Measurements from ENCODE around the gene UBE2I.

UBE2I gene

DNA sequence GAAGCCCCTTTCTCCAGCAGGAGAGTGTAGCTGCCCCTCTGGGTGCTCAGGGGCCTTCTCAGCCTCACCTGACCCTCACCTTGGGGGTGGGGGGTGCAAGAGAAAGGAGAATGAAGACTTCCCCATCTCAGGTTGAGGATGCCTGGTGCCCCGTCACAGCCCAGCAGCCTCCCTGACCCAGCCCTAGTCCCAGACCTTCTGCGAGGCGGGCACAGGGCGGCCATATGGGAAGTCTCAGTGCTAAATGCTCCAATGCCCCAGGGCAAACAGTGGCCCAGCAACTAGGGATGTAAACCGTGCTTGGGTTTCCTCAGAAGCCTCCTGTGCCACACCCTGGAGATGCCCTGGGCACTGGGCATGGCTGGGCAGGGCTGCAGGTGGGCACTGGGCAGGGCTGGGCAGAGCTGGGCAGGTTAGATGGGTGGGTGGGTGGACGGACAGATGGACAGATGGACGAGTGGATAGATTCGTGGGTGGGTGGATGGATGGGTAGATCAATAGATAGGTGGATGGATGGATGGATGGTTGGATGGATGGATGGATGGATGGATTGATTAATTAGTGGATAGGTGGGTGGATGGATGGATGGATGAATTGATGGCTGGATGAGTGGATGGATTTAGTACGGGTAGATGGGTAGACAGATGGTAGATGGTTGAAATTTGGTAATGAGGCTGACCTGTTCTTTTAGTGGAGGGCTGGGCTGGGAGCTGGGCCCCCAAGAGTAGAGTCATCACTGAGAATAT lies 36.8 kb upstream of the UBE2I start (continued):
- TF ChIP-seq, protein P1, sequence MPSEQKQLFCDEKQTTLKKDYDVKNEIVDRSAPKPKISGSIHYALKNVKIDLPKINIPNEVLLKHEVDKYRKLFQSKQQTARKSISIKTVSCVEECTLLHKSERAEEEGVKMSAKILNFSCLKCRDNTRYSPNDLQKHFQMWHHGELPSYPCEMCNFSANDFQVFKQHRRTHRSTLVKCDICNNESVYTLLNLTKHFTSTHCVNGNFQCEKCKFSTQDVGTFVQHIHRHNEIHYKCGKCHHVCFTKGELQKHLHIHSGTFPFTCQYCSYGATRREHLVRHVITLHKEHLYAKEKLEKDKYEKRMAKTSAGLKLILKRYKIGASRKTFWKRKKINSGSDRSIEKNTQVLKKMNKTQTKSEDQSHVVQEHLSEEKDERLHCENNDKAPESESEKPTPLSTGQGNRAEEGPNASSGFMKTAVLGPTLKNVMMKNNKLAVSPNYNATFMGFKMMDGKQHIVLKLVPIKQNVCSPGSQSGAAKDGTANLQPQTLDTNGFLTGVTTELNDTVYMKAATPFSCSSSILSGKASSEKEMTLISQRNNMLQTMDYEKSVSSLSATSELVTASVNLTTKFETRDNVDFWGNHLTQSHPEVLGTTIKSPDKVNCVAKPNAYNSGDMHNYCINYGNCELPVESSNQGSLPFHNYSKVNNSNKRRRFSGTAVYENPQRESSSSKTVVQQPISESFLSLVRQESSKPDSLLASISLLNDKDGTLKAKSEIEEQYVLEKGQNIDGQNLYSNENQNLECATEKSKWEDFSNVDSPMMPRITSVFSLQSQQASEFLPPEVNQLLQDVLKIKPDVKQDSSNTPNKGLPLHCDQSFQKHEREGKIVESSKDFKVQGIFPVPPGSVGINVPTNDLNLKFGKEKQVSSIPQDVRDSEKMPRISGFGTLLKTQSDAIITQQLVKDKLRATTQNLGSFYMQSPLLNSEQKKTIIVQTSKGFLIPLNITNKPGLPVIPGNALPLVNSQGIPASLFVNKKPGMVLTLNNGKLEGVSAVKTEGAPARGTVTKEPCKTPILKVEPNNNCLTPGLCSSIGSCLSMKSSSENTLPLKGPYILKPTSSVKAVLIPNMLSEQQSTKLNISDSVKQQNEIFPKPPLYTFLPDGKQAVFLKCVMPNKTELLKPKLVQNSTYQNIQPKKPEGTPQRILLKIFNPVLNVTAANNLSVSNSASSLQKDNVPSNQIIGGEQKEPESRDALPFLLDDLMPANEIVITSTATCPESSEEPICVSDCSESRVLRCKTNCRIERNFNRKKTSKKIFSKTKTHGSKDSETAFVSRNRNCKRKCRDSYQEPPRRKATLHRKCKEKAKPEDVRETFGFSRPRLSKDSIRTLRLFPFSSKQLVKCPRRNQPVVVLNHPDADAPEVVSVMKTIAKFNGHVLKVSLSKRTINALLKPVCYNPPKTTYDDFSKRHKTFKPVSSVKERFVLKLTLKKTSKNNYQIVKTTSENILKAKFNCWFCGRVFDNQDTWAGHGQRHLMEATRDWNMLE (tag by site-specific recombination; conservative IDR thresholded peaks at IDR 0.05; ENCODE audit: low read depth) = no peak
- TF ChIP-seq SP2 (tag by site-specific recombination; IDR thresholded peaks at IDR 0.05) (no peak), KLF9 (tag by site-specific recombination; IDR thresholded peaks at IDR 0.05; ENCODE audit: low read depth) (no peak), RBAK (tag by site-specific recombination; IDR thresholded peaks at IDR 0.05) (no peak), ZNF157 (tag by site-specific recombination; IDR thresholded peaks at IDR 0.05) (peak; percentile 45; the same call in 1 of the 2 replicates), YY1 (tag by site-specific recombination; IDR thresholded peaks at IDR 0.05) (no peak), ZNF785 (tag by site-specific recombination; IDR thresholded peaks at IDR 0.05) (0 out of 2 replicates have a peak, but pooled peaks have one; percentile 35), ZNF341 (tag by site-specific recombination; IDR thresholded peaks at IDR 0.05; ENCODE audit: low read depth) (no peak), ZNF174 (tag by site-specific recombination; IDR thresholded peaks at IDR 0.05) (no peak), KLF10 (tag by site-specific recombination; IDR thresholded peaks at IDR 0.05) (no peak), ZNF600 (tag by site-specific recombination; IDR thresholded peaks at IDR 0.05) (no peak), GLIS2 (tag by site-specific recombination; IDR thresholded peaks at IDR 0.05) (no peak), ZNF830 (tag by site-specific recombination; IDR thresholded peaks at IDR 0.05; ENCODE audit: low read depth) (no peak), SP7 (tag by site-specific recombination; IDR thresholded peaks at IDR 0.05) (no peak), ZNF473 (tag by site-specific recombination; IDR thresholded peaks at IDR 0.05) (no peak), ZNF366 (tag by site-specific recombination; conservative IDR thresholded peaks at IDR 0.05) (peak; percentile 99), FEZF1 (tag by site-specific recombination; IDR thresholded peaks at IDR 0.05) (no peak), ZFP69B (tag by site-specific recombination; IDR thresholded peaks at IDR 0.05) (no peak), ZNF133 (tag by site-specific recombination; IDR thresholded peaks at IDR 0.05) (0 out of 2 replicates have a peak, but pooled peaks have one; percentile 10), ZNF324 (tag by site-specific recombination; IDR thresholded peaks at IDR 0.05) (no peak), KLF1 (tag by site-specific recombination; IDR thresholded peaks at IDR 0.05) (peak; percentile 43; the same call in 1 of the 2 replicates), TCF7L2 (IDR thresholded peaks at IDR 0.05; ENCODE audit: borderline replicate concordance, low read depth, low read length) (no peak), ZNF302 (tag by site-specific recombination; IDR thresholded peaks at IDR 0.05; ENCODE audit: low read depth) (no peak), BCL11A (tag by site-specific recombination; IDR thresholded peaks at IDR 0.05; ENCODE audit: low read depth) (no peak), ZNF10 (tag by site-specific recombination; IDR thresholded peaks at IDR 0.05) (no peak), ZNF664 (tag by site-specific recombination; IDR thresholded peaks at IDR 0.05) (no peak), ZEB2 (tag by site-specific recombination; IDR thresholded peaks at IDR 0.05) (no peak)
- TF ChIP-seq, protein P2, sequence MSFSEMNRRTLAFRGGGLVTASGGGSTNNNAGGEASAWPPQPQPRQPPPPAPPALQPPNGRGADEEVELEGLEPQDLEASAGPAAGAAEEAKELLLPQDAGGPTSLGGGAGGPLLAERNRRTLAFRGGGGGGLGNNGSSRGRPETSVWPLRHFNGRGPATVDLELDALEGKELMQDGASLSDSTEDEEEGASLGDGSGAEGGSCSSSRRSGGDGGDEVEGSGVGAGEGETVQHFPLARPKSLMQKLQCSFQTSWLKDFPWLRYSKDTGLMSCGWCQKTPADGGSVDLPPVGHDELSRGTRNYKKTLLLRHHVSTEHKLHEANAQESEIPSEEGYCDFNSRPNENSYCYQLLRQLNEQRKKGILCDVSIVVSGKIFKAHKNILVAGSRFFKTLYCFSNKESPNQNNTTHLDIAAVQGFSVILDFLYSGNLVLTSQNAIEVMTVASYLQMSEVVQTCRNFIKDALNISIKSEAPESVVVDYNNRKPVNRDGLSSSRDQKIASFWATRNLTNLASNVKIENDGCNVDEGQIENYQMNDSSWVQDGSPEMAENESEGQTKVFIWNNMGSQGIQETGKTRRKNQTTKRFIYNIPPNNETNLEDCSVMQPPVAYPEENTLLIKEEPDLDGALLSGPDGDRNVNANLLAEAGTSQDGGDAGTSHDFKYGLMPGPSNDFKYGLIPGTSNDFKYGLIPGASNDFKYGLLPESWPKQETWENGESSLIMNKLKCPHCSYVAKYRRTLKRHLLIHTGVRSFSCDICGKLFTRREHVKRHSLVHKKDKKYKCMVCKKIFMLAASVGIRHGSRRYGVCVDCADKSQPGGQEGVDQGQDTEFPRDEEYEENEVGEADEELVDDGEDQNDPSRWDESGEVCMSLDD (tag by site-specific recombination; IDR thresholded peaks at IDR 0.05) = no peak
- TF ChIP-seq, protein P3, sequence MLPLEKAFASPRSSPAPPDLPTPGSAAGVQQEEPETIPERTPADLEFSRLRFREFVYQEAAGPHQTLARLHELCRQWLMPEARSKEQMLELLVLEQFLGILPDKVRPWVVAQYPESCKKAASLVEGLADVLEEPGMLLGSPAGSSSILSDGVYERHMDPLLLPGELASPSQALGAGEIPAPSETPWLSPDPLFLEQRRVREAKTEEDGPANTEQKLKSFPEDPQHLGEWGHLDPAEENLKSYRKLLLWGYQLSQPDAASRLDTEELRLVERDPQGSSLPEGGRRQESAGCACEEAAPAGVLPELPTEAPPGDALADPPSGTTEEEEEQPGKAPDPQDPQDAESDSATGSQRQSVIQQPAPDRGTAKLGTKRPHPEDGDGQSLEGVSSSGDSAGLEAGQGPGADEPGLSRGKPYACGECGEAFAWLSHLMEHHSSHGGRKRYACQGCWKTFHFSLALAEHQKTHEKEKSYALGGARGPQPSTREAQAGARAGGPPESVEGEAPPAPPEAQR (tag by site-specific recombination; IDR thresholded peaks at IDR 0.05) = 0 out of 2 replicates have a peak, but pooled peaks have one; percentile 44
- TF ChIP-seq, protein P4, sequence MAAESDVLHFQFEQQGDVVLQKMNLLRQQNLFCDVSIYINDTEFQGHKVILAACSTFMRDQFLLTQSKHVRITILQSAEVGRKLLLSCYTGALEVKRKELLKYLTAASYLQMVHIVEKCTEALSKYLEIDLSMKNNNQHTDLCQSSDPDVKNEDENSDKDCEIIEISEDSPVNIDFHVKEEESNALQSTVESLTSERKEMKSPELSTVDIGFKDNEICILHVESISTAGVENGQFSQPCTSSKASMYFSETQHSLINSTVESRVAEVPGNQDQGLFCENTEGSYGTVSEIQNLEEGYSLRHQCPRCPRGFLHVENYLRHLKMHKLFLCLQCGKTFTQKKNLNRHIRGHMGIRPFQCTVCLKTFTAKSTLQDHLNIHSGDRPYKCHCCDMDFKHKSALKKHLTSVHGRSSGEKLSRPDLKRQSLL (tag by site-specific recombination; IDR thresholded peaks at IDR 0.05) = no peak
- TF ChIP-seq, protein P5, sequence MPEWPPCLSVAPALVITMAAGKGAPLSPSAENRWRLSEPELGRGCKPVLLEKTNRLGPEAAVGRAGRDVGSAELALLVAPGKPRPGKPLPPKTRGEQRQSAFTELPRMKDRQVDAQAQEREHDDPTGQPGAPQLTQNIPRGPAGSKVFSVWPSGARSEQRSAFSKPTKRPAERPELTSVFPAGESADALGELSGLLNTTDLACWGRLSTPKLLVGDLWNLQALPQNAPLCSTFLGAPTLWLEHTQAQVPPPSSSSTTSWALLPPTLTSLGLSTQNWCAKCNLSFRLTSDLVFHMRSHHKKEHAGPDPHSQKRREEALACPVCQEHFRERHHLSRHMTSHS (tag by site-specific recombination; IDR thresholded peaks at IDR 0.05) = 0 out of 2 replicates have a peak, but pooled peaks have one; percentile 56

Measured in HEK293 (cell line).